Measurements from ENCODE around the gene TMEM240. TPM values are rescaled to one million over a fixed set of nuclear protein-coding genes. Genes with fewer than 3 reads are reported as not detected.
"Not testable (repeated sequence)": the region's sequence is repeated elsewhere in the genome, so short reads cannot be mapped to it uniquely, and the experiment has no call there.

TMEM240 gene
- total RNA-seq, 2 experiments from 2014 or later = 0.75 to 1.5 TPM

DNA sequence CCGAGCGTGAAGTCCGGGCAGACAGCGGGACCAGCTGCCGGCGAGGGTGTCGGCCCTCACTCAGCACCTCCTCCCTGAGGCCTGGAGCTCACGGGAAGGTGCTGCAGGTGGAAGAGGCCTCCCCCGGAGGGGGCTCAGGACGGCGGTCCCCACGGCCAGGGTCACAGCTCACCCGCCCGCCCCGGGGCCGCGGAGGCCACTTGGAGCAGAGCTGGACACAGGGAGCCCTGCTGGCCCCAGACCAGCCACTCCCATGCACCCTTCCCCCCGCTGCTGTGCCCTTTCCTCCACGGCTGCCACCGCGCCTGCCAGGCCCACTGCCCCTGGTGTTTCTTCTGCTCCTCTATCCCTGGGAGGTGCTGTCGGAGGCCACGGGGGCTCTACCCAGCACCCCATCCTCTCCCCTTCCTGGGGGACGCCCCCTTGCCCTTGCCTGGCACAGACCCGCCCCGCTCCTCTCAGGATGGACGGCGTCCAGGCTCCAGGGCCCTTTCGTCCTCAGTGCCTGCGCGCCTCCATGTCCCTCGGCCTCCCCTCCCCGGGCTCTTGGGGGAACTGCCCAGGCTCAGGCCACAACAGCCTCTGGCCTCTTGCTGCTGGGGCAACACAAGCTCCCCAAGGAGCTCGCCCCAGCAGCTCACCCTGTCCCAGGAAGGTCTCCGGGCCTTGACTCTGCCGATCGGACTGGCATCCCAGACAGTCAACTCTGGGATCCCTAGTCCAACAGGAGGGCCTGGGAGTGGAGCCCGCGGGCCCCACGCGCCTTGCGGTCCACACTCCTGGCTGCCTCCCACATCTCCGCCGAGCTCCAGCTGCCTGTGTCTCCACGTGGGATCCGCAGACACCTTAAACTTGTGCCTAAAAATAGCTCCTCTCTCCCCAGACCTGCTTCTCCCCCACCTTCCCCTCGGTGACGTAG lies 4.1 kb downstream of the TMEM240 start:
- POLR2A ChIA-PET = no interaction called here
- intact Hi-C loops (cut with DNase I, micrococcal nuclease) = no loop called here

DNA sequence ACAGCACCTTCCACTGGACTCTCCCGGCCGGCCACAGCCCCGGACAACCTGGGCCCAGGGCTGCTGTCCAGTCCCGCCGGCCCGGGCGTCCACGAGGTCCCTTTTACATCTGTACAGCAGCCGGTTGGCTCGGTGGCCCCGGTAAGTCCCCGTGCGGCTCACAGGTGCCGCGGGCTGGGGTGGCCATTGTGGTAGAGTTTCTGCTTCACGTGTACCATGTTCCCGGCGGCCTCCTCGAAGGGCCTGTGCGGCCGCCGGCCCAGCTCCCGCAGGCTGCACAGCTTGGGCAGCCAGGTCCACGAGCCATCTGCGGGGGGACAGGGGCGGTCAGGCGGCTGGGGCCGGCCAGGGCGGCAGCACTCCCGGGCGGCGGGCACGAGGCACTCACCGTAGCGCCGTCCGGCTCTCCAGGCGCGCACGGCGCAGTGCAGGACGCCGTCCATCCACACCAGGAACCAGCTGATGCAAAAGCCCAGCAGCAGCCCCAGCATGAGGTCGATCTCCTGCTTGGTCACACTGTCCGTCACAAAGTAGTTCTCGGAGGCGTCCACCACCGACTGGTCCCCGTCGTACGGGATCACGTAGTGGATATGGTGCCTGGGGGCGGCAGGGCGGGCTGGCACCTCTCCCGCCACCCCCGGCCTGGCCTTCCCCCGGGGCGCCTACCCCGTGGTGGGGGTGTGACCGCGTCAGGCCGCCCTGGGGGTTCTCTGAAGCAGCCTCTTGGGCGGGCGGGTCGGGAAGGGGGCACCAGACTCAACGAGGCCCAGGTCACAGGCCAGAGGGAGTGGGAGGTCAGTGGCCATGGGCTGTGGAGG lies 5.0 kb downstream of the TMEM240 start:
- H3K9me3 Mint-ChIP-seq = peaks cover 4% of the 10 kb centered on the region
- no peaks in the 10 kb centered on the region for H3K4me1 Mint-ChIP-seq (ENCODE audit: low read depth)
- intact Hi-C loops (cut with DNase I, micrococcal nuclease) = loop anchor here in 1 of 2 experiments (2.0 kb wide), 1 partner anchor 41 kb away; no protein-coding TSS in a partner anchor
- TF ChIP-seq, protein P1, sequence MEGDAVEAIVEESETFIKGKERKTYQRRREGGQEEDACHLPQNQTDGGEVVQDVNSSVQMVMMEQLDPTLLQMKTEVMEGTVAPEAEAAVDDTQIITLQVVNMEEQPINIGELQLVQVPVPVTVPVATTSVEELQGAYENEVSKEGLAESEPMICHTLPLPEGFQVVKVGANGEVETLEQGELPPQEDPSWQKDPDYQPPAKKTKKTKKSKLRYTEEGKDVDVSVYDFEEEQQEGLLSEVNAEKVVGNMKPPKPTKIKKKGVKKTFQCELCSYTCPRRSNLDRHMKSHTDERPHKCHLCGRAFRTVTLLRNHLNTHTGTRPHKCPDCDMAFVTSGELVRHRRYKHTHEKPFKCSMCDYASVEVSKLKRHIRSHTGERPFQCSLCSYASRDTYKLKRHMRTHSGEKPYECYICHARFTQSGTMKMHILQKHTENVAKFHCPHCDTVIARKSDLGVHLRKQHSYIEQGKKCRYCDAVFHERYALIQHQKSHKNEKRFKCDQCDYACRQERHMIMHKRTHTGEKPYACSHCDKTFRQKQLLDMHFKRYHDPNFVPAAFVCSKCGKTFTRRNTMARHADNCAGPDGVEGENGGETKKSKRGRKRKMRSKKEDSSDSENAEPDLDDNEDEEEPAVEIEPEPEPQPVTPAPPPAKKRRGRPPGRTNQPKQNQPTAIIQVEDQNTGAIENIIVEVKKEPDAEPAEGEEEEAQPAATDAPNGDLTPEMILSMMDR (IDR thresholded peaks at IDR 0.05) = no peak
- no peaks in the 10 kb centered on the region for H3K27me3 Mint-ChIP-seq
- DNase-seq = peak in 1 of 14 experiments; percentile 26
- POLR2A ChIA-PET = interaction anchor here (0.6 kb wide), 1 partner anchor 79 kb away, joined by 3 read pairs; no protein-coding TSS in a partner anchor
- peaks cover 3% of the 10 kb centered on the region for H3K36me3 ChIP-seq (ENCODE audit: insufficient read depth, low read length)
- CTCF ChIA-PET = no interaction called here
- no peak overlapping the region for H3K27ac Mint-ChIP-seq
- no peak overlapping the region for H3K27ac ChIP-seq (ENCODE audit: low read depth in 1 of 2, low read length in 2 of 2)
- peaks cover 9% of the 10 kb centered on the region for H3K4me1 ChIP-seq (ENCODE audit: insufficient read depth, low read length)
- H3K36me3 Mint-ChIP-seq (ENCODE audit: low read depth) = peaks cover 7% of the 10 kb centered on the region
- no peak for ATAC-seq (ENCODE audit: poor library complexity)
- no peak overlapping the region for H3K4me3 ChIP-seq (ENCODE audit: low read length)
- no peaks in the 10 kb centered on the region for H3K27me3 ChIP-seq (ENCODE audit: control insufficient read depth in 1 of 2, insufficient read depth in 2 of 2, low read length in 2 of 2)
- H3K9me3 ChIP-seq (ENCODE audit: control insufficient read depth in 1 of 2, insufficient read depth in 1 of 2, low read length in 2 of 2) = peaks cover 0 to 13% of the 10 kb centered on the region in 2 experiments
- no peak overlapping the region for H3K4me3 Mint-ChIP-seq

More for the DNA sequence above, 4.1 kb downstream of the TMEM240 start:
- no peaks in the 10 kb centered on the region for H3K27me3 ChIP-seq (ENCODE audit: control insufficient read depth in 1 of 2, insufficient read depth in 2 of 2, low read length in 2 of 2)
- DNase-seq = peak in 1 of 14 experiments; percentile 32
- Mint-ChIP-seq H3K36me3 (ENCODE audit: low read depth) (peaks cover 7% of the 10 kb centered on the region), H3K9me3 (peaks cover 4% of the 10 kb centered on the region), H3K4me1 (ENCODE audit: low read depth) (no peaks in the 10 kb centered on the region), H3K27me3 (no peaks in the 10 kb centered on the region), H3K4me3 (no peak overlapping the region), H3K27ac (no peak overlapping the region)
- H3K4me3 ChIP-seq (ENCODE audit: low read length) = no peak overlapping the region
- no peak for ATAC-seq (ENCODE audit: poor library complexity)
- H3K9me3 ChIP-seq (ENCODE audit: control insufficient read depth in 1 of 2, insufficient read depth in 1 of 2, low read length in 2 of 2) = peaks cover 0 to 9% of the 10 kb centered on the region in 2 experiments
- H3K27ac ChIP-seq (ENCODE audit: low read depth in 1 of 2, low read length in 2 of 2) = no peak overlapping the region
- peaks cover 17% of the 10 kb centered on the region for H3K4me1 ChIP-seq (ENCODE audit: insufficient read depth, low read length)
- CTCF ChIA-PET = no interaction called here
- H3K36me3 ChIP-seq (ENCODE audit: insufficient read depth, low read length) = peaks cover 5% of the 10 kb centered on the region
- TF ChIP-seq, protein P1 (IDR thresholded peaks at IDR 0.05) = no peak

DNA sequence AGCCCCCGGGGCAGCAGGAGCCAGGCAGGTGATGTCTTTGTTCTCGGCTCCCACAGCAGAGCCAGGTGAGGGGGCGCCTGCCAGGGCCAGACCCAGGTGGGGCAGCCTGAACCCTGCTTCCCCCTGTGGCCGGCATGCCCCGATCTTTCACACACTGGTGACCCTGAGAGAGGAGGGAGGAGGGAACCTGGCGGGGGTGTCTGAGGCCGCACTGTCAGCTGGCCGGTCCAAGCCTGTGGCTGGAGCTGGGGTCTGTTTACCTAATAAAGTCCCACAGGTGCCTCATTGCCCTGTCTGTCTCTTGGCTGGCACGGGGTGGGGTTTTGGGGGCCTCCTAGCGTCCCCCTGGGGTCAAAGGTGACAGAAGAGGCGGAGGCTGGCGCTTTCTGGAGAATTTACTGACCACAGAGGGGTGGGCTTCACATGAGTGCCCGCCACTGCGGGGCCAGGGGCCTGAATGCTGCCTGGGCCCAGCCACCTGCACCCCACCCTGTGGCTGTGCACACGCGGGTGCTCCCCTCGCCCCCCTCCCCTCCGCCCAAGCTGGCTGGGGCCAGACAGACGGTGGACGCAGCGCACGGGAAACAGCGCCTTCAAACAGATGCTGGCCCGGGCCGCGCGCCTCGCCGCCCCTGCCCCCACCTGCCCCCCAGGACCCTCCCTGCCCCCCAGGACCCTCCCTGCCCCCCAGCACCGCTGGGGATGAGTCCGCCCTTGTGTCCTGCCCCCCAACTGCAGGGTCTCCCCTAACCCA lies 5.8 kb downstream of the TMEM240 start:
- no peak overlapping the region for H3K4me3 Mint-ChIP-seq
- Histone ChIP-seq H3K4me1 (ENCODE audit: insufficient read depth, low read length) (peaks cover 8% of the 10 kb centered on the region), H3K27ac (ENCODE audit: low read depth in 1 of 2, low read length in 2 of 2) (no peak overlapping the region), H3K9me3 (ENCODE audit: control insufficient read depth in 1 of 2, insufficient read depth in 1 of 2, low read length in 2 of 2) (peaks cover 0 to 15% of the 10 kb centered on the region in 2 experiments), H3K27me3 (ENCODE audit: control insufficient read depth in 1 of 2, insufficient read depth in 2 of 2, low read length in 2 of 2) (no peaks in the 10 kb centered on the region), H3K4me3 (ENCODE audit: low read length) (no peak overlapping the region), H3K36me3 (ENCODE audit: insufficient read depth, low read length) (peaks cover 3% of the 10 kb centered on the region)
- POLR2A ChIA-PET = no interaction called here
- no peaks in the 10 kb centered on the region for H3K27me3 Mint-ChIP-seq
- H3K36me3 Mint-ChIP-seq (ENCODE audit: low read depth) = peaks cover 7% of the 10 kb centered on the region
- no peak overlapping the region for H3K27ac Mint-ChIP-seq
- CTCF ChIA-PET = no interaction called here
- H3K4me1 Mint-ChIP-seq (ENCODE audit: low read depth) = no peaks in the 10 kb centered on the region
- peaks cover 4% of the 10 kb centered on the region for H3K9me3 Mint-ChIP-seq
- ATAC-seq (ENCODE audit: poor library complexity) (no peak), DNase-seq (peak in 1 of 14 experiments; percentile 26)
- TF ChIP-seq, protein P1 (IDR thresholded peaks at IDR 0.05) = no peak
- intact Hi-C loops (cut with DNase I, micrococcal nuclease) = loop anchor here in 1 of 2 experiments (2.0 kb wide), 1 partner anchor 40 kb away; no protein-coding TSS in a partner anchor

DNA sequence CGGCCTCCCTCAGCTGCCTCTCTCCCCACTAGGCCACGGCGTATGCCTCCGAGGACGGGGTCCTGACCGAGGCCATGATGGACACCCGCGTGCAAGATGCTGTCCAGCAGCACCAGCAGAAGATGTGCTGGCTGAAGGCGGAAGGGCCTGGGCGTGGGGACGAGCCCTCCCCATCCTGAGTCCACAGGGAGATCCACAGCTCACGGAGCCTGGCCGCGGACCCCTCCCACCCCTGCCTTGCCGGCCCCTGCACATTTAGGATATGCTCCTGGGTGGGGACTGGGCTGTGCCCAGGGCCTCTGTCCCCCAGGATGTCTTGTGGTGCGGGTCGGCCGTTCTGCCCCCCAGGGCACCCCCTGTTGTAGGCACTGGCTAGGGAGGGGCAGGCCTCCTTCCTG lies 6.5 kb downstream of the TMEM240 start:
- H3K36me3 ChIP-seq (ENCODE audit: insufficient read depth, low read length); H3K27me3 Mint-ChIP-seq; H3K27ac ChIP-seq (ENCODE audit: low read depth in 1 of 2, low read length in 2 of 2); POLR2A ChIA-PET; H3K4me3 Mint-ChIP-seq; H3K4me1 Mint-ChIP-seq (ENCODE audit: low read depth); H3K9me3 Mint-ChIP-seq; ATAC-seq (ENCODE audit: poor library complexity); CTCF ChIA-PET; H3K36me3 Mint-ChIP-seq (ENCODE audit: low read depth); DNase-seq; H3K4me1 ChIP-seq (ENCODE audit: insufficient read depth, low read length); H3K27ac Mint-ChIP-seq; H3K4me3 ChIP-seq (ENCODE audit: low read length); H3K27me3 ChIP-seq (ENCODE audit: control insufficient read depth in 1 of 2, insufficient read depth in 2 of 2, low read length in 2 of 2): not testable (repeated sequence)
- intact Hi-C loops (cut with DNase I, micrococcal nuclease) = loop anchor here in 1 of 2 experiments (2.0 kb wide), 1 partner anchor 39 kb away; no protein-coding TSS in a partner anchor
- peaks cover 0 to 18% of the 10 kb centered on the region in 2 experiments for H3K9me3 ChIP-seq (ENCODE audit: control insufficient read depth in 1 of 2, insufficient read depth in 1 of 2, low read length in 2 of 2)
